PC-9 (cell line): ENCODE data around the gene DHRS13.

Experiments used
- EZH2 ChIP-seq: fragments of 200-600 bp; sonication (generic); IDR thresholded peaks from 2 replicates; pipeline ENCODE4 v1.8.0; 2017; ENCODE audit warnings: antibody characterized with exemption, low read depth
- TF ChIP-seq, protein P1 (sequence below): fragments of 200-600 bp; sonication (generic); conservative IDR thresholded peaks from 2 replicates; pipeline ENCODE4 v1.6.1; 2017; ENCODE audit warnings: mixed run types, antibody characterized with exemption, mild to moderate bottlenecking, moderate library complexity

DNA sequence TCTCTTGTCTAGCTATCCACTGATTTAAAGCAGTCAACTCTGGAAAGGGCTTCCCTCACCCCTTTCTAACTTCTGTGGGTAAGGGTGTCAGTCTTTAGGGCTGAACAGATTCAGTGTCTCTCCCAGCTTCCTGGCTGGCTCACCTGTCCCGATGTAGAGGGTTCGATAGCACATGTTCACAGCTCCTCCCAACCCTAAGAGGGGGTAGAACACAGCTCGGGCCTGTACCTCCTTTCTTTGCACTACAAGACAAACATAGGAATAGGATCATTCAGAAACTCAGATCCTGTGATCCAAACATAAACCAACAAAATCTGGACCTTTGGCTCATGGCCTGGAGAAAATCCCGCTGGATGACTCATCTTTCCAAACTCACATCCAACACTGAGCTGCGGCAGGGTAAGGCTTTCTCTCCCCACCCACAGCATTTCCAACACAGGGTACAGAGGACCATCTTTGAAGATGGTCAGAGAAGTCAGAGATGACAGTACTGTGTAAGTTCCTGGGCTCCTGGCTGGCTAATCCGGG lies 5.8 kb upstream of the DHRS13 start:
- TF ChIP-seq EZH2 = no peak
- TF ChIP-seq, protein P1, sequence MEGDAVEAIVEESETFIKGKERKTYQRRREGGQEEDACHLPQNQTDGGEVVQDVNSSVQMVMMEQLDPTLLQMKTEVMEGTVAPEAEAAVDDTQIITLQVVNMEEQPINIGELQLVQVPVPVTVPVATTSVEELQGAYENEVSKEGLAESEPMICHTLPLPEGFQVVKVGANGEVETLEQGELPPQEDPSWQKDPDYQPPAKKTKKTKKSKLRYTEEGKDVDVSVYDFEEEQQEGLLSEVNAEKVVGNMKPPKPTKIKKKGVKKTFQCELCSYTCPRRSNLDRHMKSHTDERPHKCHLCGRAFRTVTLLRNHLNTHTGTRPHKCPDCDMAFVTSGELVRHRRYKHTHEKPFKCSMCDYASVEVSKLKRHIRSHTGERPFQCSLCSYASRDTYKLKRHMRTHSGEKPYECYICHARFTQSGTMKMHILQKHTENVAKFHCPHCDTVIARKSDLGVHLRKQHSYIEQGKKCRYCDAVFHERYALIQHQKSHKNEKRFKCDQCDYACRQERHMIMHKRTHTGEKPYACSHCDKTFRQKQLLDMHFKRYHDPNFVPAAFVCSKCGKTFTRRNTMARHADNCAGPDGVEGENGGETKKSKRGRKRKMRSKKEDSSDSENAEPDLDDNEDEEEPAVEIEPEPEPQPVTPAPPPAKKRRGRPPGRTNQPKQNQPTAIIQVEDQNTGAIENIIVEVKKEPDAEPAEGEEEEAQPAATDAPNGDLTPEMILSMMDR = no peak
